ENCODE results near the gene CREG1.

CREG1 gene

DNA sequence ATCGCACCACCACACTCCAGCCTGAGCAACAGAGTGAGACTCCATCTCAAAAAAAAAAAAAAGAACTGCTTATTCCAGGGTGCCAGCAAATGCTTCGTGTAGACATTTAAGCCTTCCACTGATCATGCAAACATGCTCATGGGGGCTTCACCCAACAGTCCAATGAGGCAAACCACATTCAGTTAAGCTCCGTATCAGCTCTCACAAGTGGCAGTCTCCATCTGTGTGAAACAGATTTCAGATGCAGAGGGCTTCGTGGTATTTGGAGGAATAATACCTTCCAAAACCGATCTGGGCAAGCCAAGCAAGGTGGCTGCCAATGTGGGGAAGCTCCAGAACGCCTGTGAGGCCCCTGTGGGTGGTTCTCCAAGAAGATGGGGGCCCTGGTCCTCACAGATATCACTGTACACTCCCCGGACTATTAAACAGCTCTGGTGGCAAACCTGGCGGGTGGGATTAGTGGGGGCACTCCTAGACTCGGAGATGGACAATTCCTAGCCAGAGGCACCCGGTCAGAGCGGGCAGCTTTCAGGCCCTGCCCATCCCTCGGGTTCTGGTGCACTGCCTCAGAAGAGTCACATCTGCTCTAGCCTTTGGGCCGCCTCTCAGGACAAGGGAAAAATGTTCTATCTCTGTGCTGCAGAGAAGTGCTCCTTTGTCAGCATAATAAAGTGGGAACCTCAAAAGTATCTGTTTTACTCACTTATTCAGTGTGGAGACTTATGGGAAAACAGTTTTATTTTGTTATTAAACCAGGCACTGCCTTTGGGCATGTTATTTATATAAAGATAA is 10.2 kb downstream of the CREG1 start:
- DNase-seq (ENCODE audit: insufficient read length): no peak
- FAIRE-seq: no peak
- TF ChIP-seq TAF1 (IDR thresholded peaks at IDR 0.05; ENCODE audit: borderline replicate concordance, low read depth, low read length) (no peak), POLR2AphosphoS5 (IDR thresholded peaks at IDR 0.05; ENCODE audit: low read depth, low read length) (no peak), POLR2A (IDR thresholded peaks at IDR 0.05; ENCODE audit: low read depth, low read length) (no peak)

DNA sequence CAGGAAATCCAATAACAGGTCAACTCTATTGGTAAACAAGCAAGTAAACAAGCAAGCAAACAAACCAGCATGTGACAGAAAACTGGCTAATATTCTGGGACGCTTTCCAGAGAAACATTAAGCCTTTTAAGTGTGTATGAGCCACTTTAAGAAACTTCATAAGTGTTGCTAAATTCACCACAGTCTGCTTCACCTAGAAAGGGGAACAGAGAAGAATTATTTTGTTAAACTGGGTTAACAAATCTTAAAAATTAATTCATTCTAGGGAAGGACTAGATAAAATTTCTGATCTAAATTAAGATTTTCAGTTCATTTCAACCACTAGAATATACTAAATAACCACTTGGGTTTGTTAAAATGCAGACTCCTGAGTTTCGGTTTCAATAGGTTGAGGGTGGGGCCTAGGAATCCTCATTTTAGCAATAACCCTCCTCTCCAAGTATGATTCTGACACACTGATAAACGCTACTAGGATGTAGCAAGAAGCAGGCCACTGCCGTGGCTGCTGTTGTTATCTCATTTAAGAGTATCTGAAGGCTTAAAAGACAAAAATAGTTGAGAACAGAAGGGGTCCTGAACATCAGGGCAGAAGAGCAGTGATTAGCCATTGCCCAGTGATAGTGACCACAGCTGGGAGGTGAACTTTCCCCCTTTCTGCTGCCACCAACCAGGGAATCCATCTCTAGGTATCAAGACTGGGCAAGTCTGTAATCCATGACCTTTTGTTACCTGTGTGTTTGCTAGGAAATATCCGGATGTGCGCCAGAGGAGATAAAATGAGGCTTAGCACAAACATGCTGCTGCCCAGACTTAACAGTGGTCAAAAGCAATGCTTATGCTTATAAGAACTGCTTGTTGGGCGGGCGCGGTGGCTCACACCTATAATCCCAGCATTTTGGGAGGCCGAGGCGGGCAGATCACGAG is 11.2 kb downstream of the CREG1 start:
- DNase-seq (ENCODE audit: insufficient read length) (no peak), FAIRE-seq (peak; percentile 78)
- TF ChIP-seq POLR2A (IDR thresholded peaks at IDR 0.05; ENCODE audit: low read depth, low read length) (no peak), POLR2AphosphoS5 (IDR thresholded peaks at IDR 0.05; ENCODE audit: low read depth, low read length) (no peak), TAF1 (IDR thresholded peaks at IDR 0.05; ENCODE audit: borderline replicate concordance, low read depth, low read length) (no peak)

DNA sequence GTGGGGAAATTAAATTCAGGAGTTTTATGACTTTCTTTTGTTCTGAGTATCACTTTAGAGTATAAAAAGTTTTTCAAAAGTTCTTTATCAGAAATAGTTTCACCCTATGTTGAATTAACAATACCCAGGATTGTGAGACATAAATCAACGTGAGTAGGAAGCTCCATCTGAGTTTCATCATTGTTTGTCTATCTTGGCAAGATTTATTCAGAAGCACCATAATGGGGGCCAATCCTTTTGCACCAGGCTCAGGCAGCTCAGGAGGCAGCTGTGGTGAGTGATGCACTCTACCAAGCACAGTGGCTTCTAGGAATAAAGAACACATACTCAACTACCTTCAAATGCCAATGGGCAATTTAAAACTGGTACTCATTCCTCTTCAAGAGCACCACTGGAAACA is 12.0 kb downstream of the CREG1 start:
- TF ChIP-seq POLR2AphosphoS5 (IDR thresholded peaks at IDR 0.05; ENCODE audit: low read depth, low read length) (no peak), POLR2A (IDR thresholded peaks at IDR 0.05; ENCODE audit: low read depth, low read length) (no peak), TAF1 (IDR thresholded peaks at IDR 0.05; ENCODE audit: borderline replicate concordance, low read depth, low read length) (no peak)
- FAIRE-seq: peak; percentile 85

DNA sequence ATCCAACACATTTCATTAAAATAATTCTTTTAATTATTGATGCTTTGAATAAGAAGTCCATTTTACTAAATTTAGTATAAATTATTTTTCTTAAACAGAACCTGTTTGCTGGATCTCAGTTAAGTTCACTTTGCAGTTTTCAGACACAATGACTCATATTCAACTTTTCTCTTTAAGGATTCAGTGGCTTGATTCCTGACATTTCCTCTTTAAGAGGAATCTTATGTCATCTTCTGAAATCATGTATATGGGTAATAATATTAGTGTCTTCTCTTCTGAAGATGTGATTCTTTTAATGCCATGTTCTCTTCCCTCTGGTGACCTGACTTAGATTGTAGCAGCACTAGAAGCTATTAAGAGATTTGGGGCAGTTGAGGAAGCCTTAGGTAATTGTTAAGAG is 12.6 kb downstream of the CREG1 start:
- no peak for DNase-seq (ENCODE audit: insufficient read length)
- TF ChIP-seq POLR2A (IDR thresholded peaks at IDR 0.05; ENCODE audit: low read depth, low read length) (no peak), POLR2AphosphoS5 (IDR thresholded peaks at IDR 0.05; ENCODE audit: low read depth, low read length) (no peak), TAF1 (IDR thresholded peaks at IDR 0.05; ENCODE audit: borderline replicate concordance, low read depth, low read length) (no peak)
- no peak for FAIRE-seq

More for the DNA sequence above, 12.0 kb downstream of the CREG1 start:
- DNase-seq (ENCODE audit: insufficient read length): no peak

DNA sequence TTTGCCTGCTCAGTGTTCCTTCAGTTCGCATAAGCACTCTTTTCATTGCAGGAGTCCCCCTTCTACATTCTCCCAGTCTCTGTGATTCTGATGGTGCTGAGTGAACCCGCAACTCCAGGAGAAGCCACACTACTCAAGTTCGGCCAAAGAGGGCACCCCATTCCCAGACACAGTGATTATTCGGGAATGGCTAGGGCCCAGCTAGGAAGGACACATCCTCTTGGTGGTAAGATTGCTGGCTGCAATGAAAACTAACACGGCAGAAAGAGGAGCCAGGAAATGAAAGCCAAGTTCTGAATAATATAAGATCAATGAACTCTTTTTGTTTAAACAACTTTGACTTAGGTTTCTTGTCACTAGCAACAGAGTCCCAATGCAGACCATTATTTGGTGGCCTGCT is 14.9 kb downstream of the CREG1 start:
- FAIRE-seq (peak; percentile 87), DNase-seq (ENCODE audit: insufficient read length) (no peak)
- no peak for TF ChIP-seq POLR2AphosphoS5 (IDR thresholded peaks at IDR 0.05; ENCODE audit: low read depth, low read length)
- TF ChIP-seq POLR2A (IDR thresholded peaks at IDR 0.05; ENCODE audit: low read depth, low read length): no peak
- no peak for TF ChIP-seq TAF1 (IDR thresholded peaks at IDR 0.05; ENCODE audit: borderline replicate concordance, low read depth, low read length)

DNA sequence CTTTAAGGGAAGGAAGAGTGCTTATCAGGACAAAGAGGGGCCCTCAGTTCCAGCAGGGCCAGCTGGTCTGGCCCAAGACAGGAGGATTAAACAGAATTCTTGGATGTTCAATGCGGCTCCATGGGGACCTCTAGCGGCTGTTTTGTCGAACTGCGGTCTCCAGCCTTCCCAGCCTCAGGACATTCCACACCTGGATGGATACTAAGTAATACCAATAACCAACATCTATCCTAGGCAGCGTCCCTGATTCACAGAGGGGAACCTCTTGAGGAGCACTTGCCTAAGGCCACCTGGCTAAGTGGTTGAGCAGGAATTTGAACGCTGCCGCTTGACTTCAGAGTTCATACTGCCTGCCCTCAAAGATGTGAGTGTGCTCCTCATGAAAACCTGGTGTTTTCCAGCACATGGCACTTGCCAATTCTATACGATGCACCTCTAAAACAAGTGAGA is 19.7 kb downstream of the CREG1 start:
- TF ChIP-seq POLR2A (IDR thresholded peaks at IDR 0.05; ENCODE audit: low read depth, low read length) (no peak), POLR2AphosphoS5 (IDR thresholded peaks at IDR 0.05; ENCODE audit: low read depth, low read length) (no peak), TAF1 (IDR thresholded peaks at IDR 0.05; ENCODE audit: borderline replicate concordance, low read depth, low read length) (no peak)
- FAIRE-seq: peak; percentile 93

DNA sequence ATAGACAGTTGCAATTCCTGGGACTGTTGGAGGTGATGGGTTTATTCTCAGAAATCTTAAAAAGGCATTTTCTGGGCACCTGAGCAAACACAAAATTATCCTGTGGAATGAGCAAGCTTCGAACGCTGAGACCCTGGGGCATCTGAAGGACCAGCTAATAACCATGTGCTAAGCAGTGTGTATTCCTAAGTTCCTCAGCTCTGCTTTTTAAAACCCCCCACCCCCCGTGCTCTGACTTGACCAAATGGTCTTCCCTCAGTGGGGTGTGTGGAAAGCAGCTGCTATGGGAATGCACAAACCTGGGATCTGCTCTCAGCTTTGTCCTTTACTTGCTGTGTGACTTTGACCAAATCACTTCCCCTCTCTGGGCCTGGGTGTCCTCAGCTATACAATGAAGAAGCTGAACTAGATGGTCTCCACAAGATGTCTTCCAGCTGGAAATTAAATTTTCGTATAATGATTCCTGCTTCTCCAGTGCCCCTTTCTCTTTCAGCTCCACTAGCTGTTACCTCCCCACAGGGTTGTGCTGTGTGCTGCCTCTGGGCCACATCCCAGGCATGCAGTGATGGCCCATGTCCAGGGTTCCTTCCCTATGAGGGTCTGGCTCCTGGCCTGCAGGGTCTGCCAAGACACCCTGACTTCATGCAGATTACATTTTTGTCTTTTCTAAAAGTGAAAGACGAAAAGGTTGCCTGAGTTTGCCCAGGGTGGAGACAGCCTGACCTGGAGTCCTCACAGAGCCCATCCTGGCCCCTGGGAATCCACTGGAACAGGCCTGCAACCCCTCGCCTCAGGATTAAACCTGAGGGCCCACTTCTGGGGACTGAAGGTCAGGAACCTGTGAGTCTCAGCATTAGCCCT is 20.4 kb downstream of the CREG1 start:
- DNase-seq (ENCODE audit: insufficient read length): no peak
- FAIRE-seq: no peak
- TF ChIP-seq POLR2A (IDR thresholded peaks at IDR 0.05; ENCODE audit: low read depth, low read length) (no peak), POLR2AphosphoS5 (IDR thresholded peaks at IDR 0.05; ENCODE audit: low read depth, low read length) (no peak), TAF1 (IDR thresholded peaks at IDR 0.05; ENCODE audit: borderline replicate concordance, low read depth, low read length) (no peak)

More for the DNA sequence above, 19.7 kb downstream of the CREG1 start:
- peak; percentile 53 for DNase-seq (ENCODE audit: insufficient read length)

DNA sequence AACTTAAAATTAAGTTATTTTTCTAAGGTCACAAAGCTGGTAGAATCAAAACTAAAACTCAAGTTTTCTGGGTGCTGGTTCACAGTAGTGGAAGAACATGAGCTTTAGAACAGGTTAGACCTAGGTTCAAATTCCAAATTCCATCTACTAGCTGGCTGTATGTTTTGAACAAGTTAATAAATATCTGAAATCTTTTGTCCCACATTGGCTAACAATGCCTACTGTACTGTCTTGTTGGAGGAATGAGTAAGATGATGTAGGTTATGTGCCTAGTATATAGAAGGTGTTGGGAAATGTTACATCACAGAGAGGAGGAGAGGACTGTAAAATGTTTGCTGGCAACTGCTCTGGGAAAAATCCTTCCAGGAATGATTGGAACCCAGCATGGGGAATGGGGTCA is 21.2 kb downstream of the CREG1 start:
- FAIRE-seq (no peak), DNase-seq (ENCODE audit: insufficient read length) (no peak)
- TF ChIP-seq POLR2A (IDR thresholded peaks at IDR 0.05; ENCODE audit: low read depth, low read length) (no peak), POLR2AphosphoS5 (IDR thresholded peaks at IDR 0.05; ENCODE audit: low read depth, low read length) (no peak), TAF1 (IDR thresholded peaks at IDR 0.05; ENCODE audit: borderline replicate concordance, low read depth, low read length) (no peak)

DNA sequence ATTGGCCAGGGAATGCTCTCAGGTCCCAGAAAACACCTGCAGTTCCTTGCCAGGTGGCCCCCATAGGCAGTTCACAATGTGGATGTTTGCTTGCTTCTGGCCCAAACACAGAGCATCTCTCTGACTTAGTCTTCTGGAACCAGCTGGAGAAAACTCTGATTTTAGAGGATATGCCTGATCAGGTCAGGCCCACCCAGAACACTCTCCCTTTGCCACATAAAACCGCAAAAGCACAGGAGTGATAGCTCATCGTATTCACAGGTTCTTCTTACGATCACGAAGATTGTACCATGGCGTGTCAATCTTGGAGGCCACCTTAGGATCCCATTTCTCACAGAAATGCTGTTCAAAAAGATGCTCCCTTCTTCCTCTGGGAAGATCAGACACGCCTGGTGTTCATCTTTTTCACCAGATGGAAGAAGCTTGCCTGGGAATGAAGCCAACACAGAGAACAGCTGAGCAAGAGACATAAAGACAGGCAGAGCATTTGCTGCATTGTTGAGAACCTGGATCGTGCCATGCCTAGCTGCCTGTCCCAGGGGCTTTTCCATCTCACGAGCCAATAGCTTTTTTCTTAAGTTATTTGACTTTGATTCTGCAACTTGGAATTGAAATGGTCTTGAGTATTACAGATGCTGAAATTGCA is 23.6 kb downstream of the CREG1 start:
- no peak for TF ChIP-seq TAF1 (IDR thresholded peaks at IDR 0.05; ENCODE audit: borderline replicate concordance, low read depth, low read length)
- TF ChIP-seq POLR2AphosphoS5 (IDR thresholded peaks at IDR 0.05; ENCODE audit: low read depth, low read length): no peak
- no peak for TF ChIP-seq POLR2A (IDR thresholded peaks at IDR 0.05; ENCODE audit: low read depth, low read length)
- DNase-seq (ENCODE audit: insufficient read length) (no peak), FAIRE-seq (peak; percentile 17)

DNA sequence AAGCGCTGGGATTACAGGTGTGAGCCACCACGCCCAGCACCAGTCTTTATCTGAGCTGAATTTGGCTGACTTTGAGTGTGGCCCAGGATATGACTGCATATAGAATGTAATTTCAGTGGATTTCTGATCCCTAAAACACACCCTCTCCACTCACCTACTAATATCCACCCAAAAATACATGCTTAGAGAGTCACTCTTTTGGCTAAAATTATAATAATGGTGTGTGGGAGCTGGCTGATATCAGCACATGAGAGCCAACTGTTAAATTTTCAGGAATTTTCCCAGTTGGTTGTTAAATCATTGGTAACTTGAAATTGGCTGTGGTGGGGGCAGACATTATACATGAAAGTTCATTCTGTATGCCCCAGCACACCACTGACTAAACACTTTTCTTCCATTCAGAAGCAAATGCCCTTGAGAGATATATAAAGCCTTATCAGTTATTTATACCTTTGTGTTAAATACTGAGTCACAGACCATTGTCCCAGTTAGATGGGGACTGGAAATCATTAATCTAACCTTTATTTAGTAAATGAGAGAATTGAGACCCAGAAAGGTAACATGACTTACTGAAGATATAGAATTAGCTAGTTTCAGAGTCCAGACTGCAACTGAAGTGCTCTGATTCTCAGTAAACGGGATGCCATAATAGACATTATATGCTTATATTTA is 25.4 kb downstream of the CREG1 start:
- no peak for DNase-seq (ENCODE audit: insufficient read length)
- TF ChIP-seq POLR2A (IDR thresholded peaks at IDR 0.05; ENCODE audit: low read depth, low read length) (no peak), POLR2AphosphoS5 (IDR thresholded peaks at IDR 0.05; ENCODE audit: low read depth, low read length) (no peak)
- no peak for FAIRE-seq

Data from GM12892 (cell line).